Stomach (tissue), 4 donors: Measurements from ENCODE around the gene KANK3.

Source experiments
- CTCF ChIP-seq, 7 experiments: fragments of 450-650 bp in 4 of 7; fragments of 200-600 bp in 3 of 7; sonication (generic) in 3 of 7; IDR thresholded peaks; one replicate each; pipeline ENCODE4 v1.5.1; 2016 to 2019; ENCODE audit warnings: antibody characterized with exemption in 7 of 7, control low read depth in 2 of 7, mild to moderate bottlenecking in 1 of 7
- POLR2AphosphoS5 ChIP-seq, 3 donors: sonication (generic); formaldehyde crosslinking; IDR thresholded peaks; one replicate each; pipeline ENCODE4 v1.6.1; 2016; ENCODE audit warnings: antibody characterized with exemption in 3 of 3

- TF ChIP-seq POLR2AphosphoS5 (IDR thresholded peaks at IDR 0.05), result peak in 1 of 3 donors; percentile 5
- TF ChIP-seq CTCF (IDR thresholded peaks at IDR 0.05), result no peak
These were observed 44.9 kb upstream of the KANK3 start for GRCh38 chr19:8387688-8388611.
